HL-60 (cell line): ENCODE data around the gene PRKD1.

Experiments used
- CTCF ChIP-seq: IDR thresholded peaks from one replicate; pipeline ENCODE4 v1.5.1; 2011; ENCODE audit warnings: low read length, control low read depth, inconsistent platforms; ENCODE audit not compliant: insufficient read depth
- POLR2AphosphoS5 ChIP-seq: IDR thresholded peaks from 2 replicates; pipeline ENCODE4 v1.6.1; 2012; ENCODE audit warnings: low read depth

- TF ChIP-seq CTCF (no peak), POLR2AphosphoS5 (no peak)
Observed at GRCh38 chr14:29832042-29832441, 95.6 kb downstream of the PRKD1 start.
